Measurements from ENCODE around the gene PRELID3B.
"Not testable (repeated sequence)": the region's sequence is repeated elsewhere in the genome, so short reads cannot be mapped to it uniquely, and the experiment has no call there.

PRELID3B gene

GRCh38 chr20:59013959-59014608 lies 28.5 kb downstream of the PRELID3B start:
- TF ChIP-seq, protein P1, sequence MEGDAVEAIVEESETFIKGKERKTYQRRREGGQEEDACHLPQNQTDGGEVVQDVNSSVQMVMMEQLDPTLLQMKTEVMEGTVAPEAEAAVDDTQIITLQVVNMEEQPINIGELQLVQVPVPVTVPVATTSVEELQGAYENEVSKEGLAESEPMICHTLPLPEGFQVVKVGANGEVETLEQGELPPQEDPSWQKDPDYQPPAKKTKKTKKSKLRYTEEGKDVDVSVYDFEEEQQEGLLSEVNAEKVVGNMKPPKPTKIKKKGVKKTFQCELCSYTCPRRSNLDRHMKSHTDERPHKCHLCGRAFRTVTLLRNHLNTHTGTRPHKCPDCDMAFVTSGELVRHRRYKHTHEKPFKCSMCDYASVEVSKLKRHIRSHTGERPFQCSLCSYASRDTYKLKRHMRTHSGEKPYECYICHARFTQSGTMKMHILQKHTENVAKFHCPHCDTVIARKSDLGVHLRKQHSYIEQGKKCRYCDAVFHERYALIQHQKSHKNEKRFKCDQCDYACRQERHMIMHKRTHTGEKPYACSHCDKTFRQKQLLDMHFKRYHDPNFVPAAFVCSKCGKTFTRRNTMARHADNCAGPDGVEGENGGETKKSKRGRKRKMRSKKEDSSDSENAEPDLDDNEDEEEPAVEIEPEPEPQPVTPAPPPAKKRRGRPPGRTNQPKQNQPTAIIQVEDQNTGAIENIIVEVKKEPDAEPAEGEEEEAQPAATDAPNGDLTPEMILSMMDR (IDR thresholded peaks at IDR 0.05; ENCODE audit: extremely low read depth, insufficient read depth, missing control alignments): no peak
- DNase-seq (ENCODE audit: low spot score): no peak
- in situ Hi-C loops (cut with MboI; ENCODE audit: low pct_unique_long_range_greater_than_20kb, low sequenced_read_pairs, unreplicated experiment): no loop called here

GRCh38 chr20:59013031-59013951 lies 29.3 kb downstream of the PRELID3B start:
- TF ChIP-seq, protein P1 (IDR thresholded peaks at IDR 0.05; ENCODE audit: extremely low read depth, insufficient read depth, missing control alignments): no peak
- in situ Hi-C loops (cut with MboI; ENCODE audit: low pct_unique_long_range_greater_than_20kb, low sequenced_read_pairs, unreplicated experiment): no loop called here
- DNase-seq (ENCODE audit: low spot score): no peak

- DNase-seq (ENCODE audit: low spot score); in situ Hi-C loops (cut with MboI; ENCODE audit: low pct_unique_long_range_greater_than_20kb, low sequenced_read_pairs, unreplicated experiment): not testable (repeated sequence)
Measured at GRCh38 chr20:59011874-59012157, 30.8 kb downstream of the PRELID3B start.

DNA sequence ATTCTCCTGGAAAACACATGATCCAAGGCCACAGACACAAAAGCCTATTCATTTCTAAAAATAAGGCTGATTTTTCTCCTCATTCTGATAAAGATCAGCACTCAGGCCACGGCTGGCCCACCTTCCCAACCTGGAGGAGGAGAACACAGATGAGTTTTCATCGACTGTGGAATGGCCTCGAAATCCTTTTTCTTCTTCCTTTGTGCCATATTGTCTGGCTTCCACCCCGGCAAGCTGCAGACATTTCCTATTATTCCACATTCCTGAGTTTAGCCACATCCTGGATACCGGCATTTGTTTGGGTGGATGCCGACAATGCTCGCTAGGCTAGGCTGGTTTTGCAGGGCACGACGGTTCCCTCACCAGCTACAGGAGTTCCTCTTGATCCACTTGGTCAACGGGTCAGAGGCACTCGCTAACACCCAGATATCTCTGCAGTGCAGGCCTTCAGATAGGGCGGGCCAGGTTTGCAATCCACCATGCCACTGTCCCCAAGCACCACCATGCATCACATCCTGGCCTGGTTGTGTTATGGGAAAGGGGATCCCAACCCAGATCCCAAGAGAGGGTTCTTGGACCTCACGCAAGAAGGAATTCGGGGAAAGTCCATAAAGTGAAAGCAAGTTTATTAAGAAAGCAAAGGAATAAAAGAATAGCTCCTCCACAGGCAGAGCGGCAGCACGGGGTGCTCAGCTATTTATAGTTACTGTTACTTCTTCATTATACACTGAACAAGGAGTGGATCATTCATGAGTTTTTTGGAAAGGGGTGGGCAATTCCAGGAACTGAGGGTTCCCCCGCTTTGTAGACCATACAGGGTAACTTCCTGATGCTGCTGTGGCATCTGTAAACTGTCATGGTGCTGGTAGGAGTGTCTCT lies 31.4 kb downstream of the PRELID3B start:
- in situ Hi-C loops (cut with MboI; ENCODE audit: low pct_unique_long_range_greater_than_20kb, low sequenced_read_pairs, unreplicated experiment): no loop called here
- TF ChIP-seq, protein P1 (IDR thresholded peaks at IDR 0.05; ENCODE audit: extremely low read depth, insufficient read depth, missing control alignments): no peak
- DNase-seq (ENCODE audit: low spot score): no peak

DNA sequence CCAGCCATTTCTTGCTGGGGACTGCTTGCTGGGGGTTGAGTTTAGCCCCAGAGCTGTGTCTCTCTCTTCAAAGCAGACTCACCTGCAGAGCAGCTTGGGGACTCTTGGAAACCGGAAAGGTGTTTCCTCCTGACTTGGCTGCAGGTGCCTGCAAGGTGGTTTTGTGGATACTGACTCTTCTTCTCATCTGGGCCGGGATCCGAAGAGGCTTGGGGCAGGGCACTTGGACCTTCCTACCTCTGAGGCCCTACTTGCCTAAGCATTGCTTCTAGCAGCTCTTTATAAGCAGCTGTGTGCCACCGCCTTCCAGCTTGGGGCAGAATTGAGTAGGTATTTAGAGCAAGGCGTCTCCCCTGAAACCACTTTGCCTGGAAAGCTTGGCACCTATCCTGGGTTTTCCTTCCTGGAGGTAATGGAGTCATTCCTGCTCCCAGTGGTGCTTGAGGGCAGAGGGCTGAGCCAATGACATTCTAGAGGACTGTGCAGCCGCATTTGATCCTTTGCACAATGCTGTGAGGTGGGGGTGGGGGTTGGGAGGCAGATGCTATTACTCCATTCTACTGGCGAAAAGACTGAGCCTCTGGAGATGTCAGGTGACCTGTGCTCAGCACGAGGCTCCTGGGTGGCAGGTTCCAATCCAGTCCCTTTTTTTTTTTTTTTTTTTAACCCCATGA lies 32.1 kb downstream of the PRELID3B start:
- in situ Hi-C loops (cut with MboI; ENCODE audit: low pct_unique_long_range_greater_than_20kb, low sequenced_read_pairs, unreplicated experiment): no loop called here
- no peak for DNase-seq (ENCODE audit: low spot score)
- TF ChIP-seq, protein P1 (IDR thresholded peaks at IDR 0.05; ENCODE audit: extremely low read depth, insufficient read depth, missing control alignments): no peak

DNA sequence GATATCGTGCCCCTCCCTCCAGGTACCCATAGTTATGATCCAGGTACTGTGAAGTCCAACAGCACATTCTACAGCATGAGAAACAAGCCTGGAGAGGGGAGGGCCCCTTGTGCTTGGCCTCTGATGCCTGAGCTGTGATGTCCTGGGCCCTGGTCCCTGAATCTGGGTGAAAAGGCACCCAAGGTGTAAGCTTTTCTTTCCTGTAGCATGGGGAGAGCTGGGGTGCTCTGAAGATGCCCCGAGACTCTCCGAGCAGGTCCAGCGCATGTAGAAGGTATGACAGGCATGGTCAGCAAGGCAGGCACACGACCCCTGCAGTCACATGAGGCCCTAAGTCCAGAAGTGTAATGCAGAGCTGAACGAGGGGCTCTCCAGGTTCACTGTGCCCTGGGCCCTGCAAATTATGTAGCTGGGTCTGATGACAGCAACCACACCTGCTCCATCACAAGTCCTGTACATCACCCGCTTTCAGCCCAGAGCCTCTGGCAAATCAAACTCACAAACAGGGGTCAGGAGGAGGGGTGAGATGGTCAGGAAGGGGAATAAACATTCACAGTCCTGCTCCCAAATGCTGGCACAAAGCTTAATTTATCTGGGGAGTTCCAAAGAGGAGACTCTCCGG lies 33.8 kb downstream of the PRELID3B start:
- DNase-seq (ENCODE audit: low spot score): no peak
- TF ChIP-seq, protein P1 (IDR thresholded peaks at IDR 0.05; ENCODE audit: extremely low read depth, insufficient read depth, missing control alignments): no peak
- in situ Hi-C loops (cut with MboI; ENCODE audit: low pct_unique_long_range_greater_than_20kb, low sequenced_read_pairs, unreplicated experiment): no loop called here

Data from GM13977 (cell line).